ENCODE data around the gene MARCHF10.
"Not testable (repeated sequence)": the region's sequence is repeated elsewhere in the genome, so short reads cannot be mapped to it uniquely, and the experiment has no call there.

MARCHF10 gene

DNA sequence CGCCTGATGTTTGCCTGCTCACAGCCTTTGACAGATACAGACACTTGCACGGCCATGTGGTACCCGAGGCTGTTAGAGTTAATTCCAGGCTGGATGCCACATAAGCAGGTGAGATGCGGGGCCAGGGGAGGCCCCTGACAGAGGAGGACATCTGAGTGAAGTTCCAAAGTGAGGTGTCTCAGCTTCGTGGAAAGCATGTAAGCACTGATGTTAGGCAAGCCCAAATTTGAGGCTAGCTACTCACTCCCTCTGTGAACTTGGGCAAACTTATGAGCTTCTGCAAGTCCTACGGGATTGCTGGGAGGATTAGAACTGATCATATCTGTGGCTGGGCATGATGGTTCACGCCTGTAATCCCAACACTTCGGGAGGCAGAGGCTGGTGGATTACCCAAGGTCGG, 39.3 kb upstream of the MARCHF10 start:
- Histone ChIP-seq H3K9me3 (replicated peaks in 1 of 11) (no peaks in the 10 kb centered on the region; a peak in 1 of 22 replicates), H3K36me3 (no peaks in the 10 kb centered on the region), H3K4me3 (no peak overlapping the region), H3K4me1 (no peaks in the 10 kb centered on the region), H3K27me3 (no peaks in the 10 kb centered on the region), H3K9ac (no peak overlapping the region), H4K20me1 (no peaks in the 10 kb centered on the region), H3K27ac (no peak overlapping the region), H3K4me2 (no peak overlapping the region)
- TF ChIP-seq Cebpa-rat (IDR thresholded peaks at IDR 0.05): no peak

DNA sequence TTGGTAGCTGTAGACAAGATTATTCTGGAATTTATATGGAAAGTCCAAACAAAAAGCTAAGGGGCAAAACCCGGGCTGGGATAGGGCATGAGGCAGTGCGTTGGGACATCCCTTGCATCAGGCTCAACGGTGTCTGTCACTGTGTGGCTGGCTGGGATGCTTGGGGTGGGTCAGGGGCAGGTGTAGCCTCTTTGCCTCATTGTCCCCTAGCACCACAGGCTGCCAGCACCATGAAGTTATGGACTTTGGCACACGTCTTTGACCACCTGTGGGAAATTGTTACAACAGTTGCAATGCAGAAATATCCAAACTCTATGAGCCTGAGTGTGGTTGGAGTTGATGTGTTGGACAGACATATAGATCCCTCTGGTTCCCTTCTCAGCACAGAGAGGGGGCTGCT, 32.8 kb upstream of the MARCHF10 start:
- no peak overlapping the region for H3K4me2 ChIP-seq
- H3K36me3 ChIP-seq: no peaks in the 10 kb centered on the region
- no peak for TF ChIP-seq Cebpa-rat (IDR thresholded peaks at IDR 0.05)
- H3K4me3 ChIP-seq: no peak overlapping the region
- H3K9ac ChIP-seq: no peak overlapping the region
- H3K9me3 ChIP-seq (replicated peaks in 1 of 11): peaks cover 0 to 14% (median 0%) of the 10 kb centered on the region in 11 experiments; a peak in 9 of 22 replicates
- no peaks in the 10 kb centered on the region for H4K20me1 ChIP-seq
- no peak overlapping the region for H3K27ac ChIP-seq
- H3K27me3 ChIP-seq: no peaks in the 10 kb centered on the region
- no peaks in the 10 kb centered on the region for H3K4me1 ChIP-seq

DNA sequence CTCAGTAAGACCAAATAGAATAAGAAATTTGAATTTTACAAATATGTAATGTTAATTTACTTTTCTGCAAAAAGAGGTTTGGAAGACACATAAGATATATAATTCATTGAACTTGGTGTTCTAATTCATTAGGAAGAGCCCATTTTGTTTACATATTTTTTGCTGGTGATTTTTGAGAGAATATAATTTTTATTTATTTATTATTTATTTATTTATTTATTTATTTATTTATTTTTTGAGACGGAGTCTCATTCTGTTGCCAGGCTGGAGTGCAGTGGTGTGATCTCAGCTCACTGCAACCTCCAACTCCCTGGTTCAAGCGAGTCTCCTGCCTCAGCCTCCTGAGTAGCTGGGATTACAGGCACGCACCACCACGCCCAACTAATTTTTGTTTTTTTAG, 25.7 kb upstream of the MARCHF10 start:
- not testable (repeated sequence) for H3K36me3 ChIP-seq, H3K27ac ChIP-seq, H4K20me1 ChIP-seq, H3K4me3 ChIP-seq, H3K9ac ChIP-seq, H3K4me2 ChIP-seq, H3K27me3 ChIP-seq
- Histone ChIP-seq H3K9me3 (replicated peaks in 1 of 11) (peaks cover 0 to 17% (median 0%) of the 10 kb centered on the region in 11 experiments; a peak in 8 of 22 replicates), H3K4me1 (peaks cover 0 to 12% (median 6%) of the 10 kb centered on the region in 10 experiments; a peak in 12 of 20 replicates)

DNA sequence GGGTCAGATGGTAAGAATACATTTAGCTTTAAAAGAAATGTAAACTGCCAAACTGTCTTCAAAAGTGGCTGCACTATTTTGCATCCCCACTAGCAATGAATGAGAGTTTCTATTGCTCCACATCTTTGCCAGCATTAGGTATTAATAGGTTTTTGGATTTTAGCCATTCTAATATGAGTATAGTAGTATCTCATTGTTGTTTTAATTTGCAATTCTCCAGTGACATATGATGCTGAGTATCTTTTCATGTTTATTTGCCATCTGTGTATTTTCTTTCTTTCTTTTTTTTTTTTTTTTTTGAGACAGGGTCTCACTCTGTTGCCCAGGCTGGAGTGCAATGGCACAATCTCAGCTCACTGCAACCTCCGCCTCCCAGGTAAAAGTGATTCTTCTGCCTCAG, 24.3 kb upstream of the MARCHF10 start:
- Histone ChIP-seq H3K27me3 (no peaks in the 10 kb centered on the region), H4K20me1 (no peaks in the 10 kb centered on the region), H3K4me2 (no peak overlapping the region), H3K4me1 (peaks cover 12 to 26% (median 20%) of the 10 kb centered on the region in 10 experiments), H3K4me3 (no peak overlapping the region), H3K27ac (no peak overlapping the region), H3K9ac (no peak overlapping the region), H3K36me3 (no peaks in the 10 kb centered on the region), H3K9me3 (replicated peaks in 1 of 11) (peaks cover 0 to 15% (median 0%) of the 10 kb centered on the region in 11 experiments; a peak in 4 of 22 replicates)
- TF ChIP-seq Cebpa-rat (IDR thresholded peaks at IDR 0.05): no peak

DNA sequence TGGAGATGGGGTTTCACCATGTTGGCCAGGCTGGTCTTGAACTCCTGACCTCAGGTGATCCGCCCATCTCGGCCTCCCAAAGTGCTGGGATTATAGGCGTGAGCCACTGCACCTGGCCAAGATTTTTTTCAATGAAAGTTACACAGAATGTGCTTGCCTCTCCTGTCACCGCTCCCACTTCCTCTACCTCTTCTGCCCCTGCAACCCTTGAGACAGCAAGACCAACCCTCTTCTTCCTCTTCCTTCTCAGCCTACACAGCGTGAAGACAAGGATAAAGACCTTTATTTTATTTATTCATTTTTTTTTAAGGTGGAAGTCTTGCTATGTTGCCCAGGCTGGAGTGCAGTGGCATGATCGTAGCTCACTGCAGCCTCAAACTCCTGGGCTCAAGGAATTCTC, 23.0 kb upstream of the MARCHF10 start:
- H3K36me3 ChIP-seq; H3K9me3 ChIP-seq (replicated peaks in 1 of 11); H3K27me3 ChIP-seq; H4K20me1 ChIP-seq; H3K27ac ChIP-seq; H3K4me3 ChIP-seq; H3K9ac ChIP-seq: not testable (repeated sequence)
- Histone ChIP-seq H3K4me2 (peak overlapping the region in 5 of 11 experiments; percentile 11 to 46 (median 24); a peak in 7 of 22 replicates), H3K4me1 (peaks cover 13 to 37% (median 30%) of the 10 kb centered on the region in 10 experiments)

DNA sequence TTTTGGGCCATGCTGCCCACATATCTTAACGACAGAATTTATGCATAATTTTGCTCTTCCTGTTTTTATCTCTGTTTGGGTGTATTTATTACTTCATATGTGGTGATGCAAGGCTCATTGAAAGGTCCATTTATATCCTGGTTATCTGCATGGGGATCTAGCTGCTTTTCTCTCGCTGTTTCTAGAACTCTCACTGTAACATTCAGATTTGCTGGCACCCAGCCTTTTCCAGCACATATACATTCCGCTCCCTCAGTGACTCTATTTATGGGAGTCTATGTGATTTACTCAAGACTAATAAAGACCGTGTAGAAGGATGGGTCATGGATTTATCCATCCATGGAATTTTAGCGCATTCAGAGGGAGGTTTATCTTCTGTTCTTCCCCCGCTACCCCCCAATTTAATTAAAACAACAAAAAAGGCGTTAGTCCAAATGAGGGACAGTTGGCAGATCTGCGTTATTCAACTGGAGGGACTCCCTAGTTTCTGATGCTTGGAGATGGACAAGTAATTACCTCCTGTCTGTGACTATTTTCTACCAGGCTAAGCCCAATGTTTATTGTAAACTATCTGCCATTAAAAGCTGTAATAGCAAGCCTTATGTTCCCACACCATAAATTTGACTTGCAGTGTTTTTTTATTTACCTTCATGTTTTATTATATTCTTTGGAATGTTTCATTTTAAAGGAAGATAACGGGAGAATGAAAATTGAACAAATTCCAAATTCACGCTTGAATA, 19.8 kb upstream of the MARCHF10 start:
- H3K36me3 ChIP-seq: no peaks in the 10 kb centered on the region
- H3K4me2 ChIP-seq: peak overlapping the region; percentile 55 to 85 (median 69)
- H3K9ac ChIP-seq: peak overlapping the region in 8 of 11 experiments; percentile 1 to 53 (median 35); a peak in 11 of 22 replicates
- peak in 3 of 11 experiments; percentile 14 to 69 (median 67); a peak in 5 of 22 replicates for TF ChIP-seq Cebpa-rat (IDR thresholded peaks at IDR 0.05)
- peak overlapping the region in 9 of 11 experiments; percentile 23 to 74 (median 59); a peak in 19 of 22 replicates for H3K27ac ChIP-seq
- H3K4me3 ChIP-seq: no peak overlapping the region
- no peaks in the 10 kb centered on the region for H4K20me1 ChIP-seq
- H3K9me3 ChIP-seq (replicated peaks in 1 of 11): no peaks in the 10 kb centered on the region
- no peaks in the 10 kb centered on the region for H3K27me3 ChIP-seq
- H3K4me1 ChIP-seq: peaks cover 13 to 47% (median 34%) of the 10 kb centered on the region in 10 experiments

DNA sequence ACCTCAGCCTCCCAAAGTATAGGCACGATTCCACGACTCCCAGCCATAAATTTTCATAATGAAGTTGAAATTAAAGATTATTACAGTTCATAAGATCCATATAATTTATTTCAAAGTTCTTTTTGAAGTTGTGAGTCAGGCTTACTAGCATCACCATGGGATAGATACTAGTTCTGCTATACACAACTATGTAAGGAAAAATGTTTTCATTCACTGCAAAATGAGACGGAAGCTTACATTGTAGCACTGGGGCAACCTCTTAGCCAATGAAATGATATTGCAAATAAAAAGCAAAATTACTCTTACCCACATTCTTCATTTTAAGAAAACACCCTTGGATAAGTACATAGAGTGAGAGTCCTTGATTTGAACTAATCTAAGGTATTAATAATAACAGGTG, 18.8 kb upstream of the MARCHF10 start:
- H3K4me1 ChIP-seq: peaks cover 13 to 57% (median 36%) of the 10 kb centered on the region in 10 experiments
- H4K20me1 ChIP-seq: no peaks in the 10 kb centered on the region
- no peak overlapping the region for H3K4me3 ChIP-seq
- H3K4me2 ChIP-seq: peak overlapping the region in 10 of 11 experiments; percentile 18 to 79 (median 67); a peak in 17 of 22 replicates
- no peak for TF ChIP-seq Cebpa-rat (IDR thresholded peaks at IDR 0.05)
- no peak overlapping the region; a peak in 2 of 22 replicates for H3K9ac ChIP-seq
- H3K9me3 ChIP-seq (replicated peaks in 1 of 11): no peaks in the 10 kb centered on the region
- peak overlapping the region in 8 of 11 experiments; percentile 23 to 74 (median 58); a peak in 13 of 22 replicates for H3K27ac ChIP-seq
- no peaks in the 10 kb centered on the region for H3K36me3 ChIP-seq
- H3K27me3 ChIP-seq: no peaks in the 10 kb centered on the region

DNA sequence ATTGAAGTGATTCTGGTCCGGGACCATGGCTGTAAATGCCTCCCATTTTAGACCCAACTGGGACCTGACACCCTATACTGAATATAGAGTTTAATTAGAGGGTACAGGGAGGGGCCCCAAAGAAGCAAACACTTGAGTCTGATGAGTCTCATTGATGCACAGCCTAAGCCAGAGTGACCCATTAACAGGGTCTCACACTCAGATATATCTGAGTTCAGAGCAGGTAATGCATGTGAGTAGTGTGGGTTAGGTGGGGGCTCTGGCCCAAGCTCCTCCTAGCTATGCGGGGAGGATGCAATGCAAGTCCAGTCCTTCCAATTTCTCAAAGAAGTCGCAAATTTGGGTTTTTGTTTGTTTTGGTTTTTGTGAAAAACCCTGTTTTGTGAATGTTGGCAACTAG, 17.1 kb upstream of the MARCHF10 start:
- no peak for TF ChIP-seq Cebpa-rat (IDR thresholded peaks at IDR 0.05)
- Histone ChIP-seq H3K9ac (no peak overlapping the region), H3K27ac (no peak overlapping the region), H3K4me2 (no peak overlapping the region), H3K4me1 (peaks cover 17 to 52% (median 31%) of the 10 kb centered on the region in 10 experiments), H3K36me3 (no peaks in the 10 kb centered on the region), H3K27me3 (no peaks in the 10 kb centered on the region), H3K9me3 (replicated peaks in 1 of 11) (no peaks in the 10 kb centered on the region), H3K4me3 (no peak overlapping the region), H4K20me1 (no peaks in the 10 kb centered on the region)

DNA sequence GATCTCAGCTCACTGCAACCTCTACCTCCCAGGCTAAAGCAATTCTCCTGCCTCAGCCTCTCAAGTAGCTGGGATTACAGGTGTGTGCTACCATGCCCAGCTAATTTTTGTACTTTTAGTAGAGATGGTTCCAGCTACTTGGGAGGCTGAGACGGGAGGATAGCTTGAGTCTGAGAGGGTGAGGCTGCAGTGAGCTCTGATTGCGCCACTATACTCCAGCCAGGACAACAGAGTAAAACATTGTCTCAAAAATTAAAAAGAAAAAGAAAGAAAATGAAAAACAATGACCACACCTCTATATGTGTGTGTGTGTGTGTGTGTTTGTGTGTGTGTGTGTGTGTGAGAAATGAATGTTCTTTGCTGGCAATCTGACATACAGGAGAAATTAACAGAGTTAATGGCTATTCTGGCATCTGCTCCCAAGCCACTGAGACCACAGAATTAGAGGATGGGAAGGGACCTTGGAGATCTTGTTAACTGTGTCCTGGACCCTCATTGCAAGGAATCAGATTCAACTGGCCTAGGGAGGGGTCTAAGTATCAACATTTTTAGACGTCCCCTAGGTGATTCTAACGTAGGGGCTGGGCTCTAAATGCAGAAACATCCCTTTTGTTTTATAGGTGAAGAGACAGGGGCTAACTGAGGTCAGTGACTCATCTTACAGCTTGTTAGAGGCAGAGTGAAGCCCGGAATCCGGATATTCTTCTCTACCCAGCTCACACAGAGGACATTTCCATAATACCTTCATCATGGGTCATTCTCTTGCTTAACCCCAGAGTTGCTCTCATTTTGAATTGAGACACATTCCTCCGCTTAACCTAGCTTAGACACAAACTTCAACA, 16.4 kb upstream of the MARCHF10 start:
- peaks cover 24 to 59% (median 38%) of the 10 kb centered on the region in 10 experiments for H3K4me1 ChIP-seq
- no peaks in the 10 kb centered on the region for H3K9me3 ChIP-seq (replicated peaks in 1 of 11)
- no peaks in the 10 kb centered on the region for H4K20me1 ChIP-seq
- no peak overlapping the region for H3K9ac ChIP-seq
- no peak for TF ChIP-seq Cebpa-rat (IDR thresholded peaks at IDR 0.05)
- no peaks in the 10 kb centered on the region for H3K27me3 ChIP-seq
- H3K36me3 ChIP-seq: no peaks in the 10 kb centered on the region
- no peak overlapping the region for H3K27ac ChIP-seq
- no peak overlapping the region for H3K4me2 ChIP-seq
- no peak overlapping the region for H3K4me3 ChIP-seq
